Heart left ventricle (tissue), 16 donors: ENCODE measurements around the gene PML. TPM values are rescaled to one million over a fixed set of nuclear protein-coding genes. Genes with fewer than 3 reads are reported as not detected.
"Not testable (repeated sequence)": the region's sequence is repeated elsewhere in the genome, so short reads cannot be mapped to it uniquely, and the experiment has no call there.

Experiments used
- ATAC-seq, 4 donors: fragments of 200-7000 bp; cut with Tn5 transposase; one replicate each; pipeline ENCODE4 v1.9.1; 2020 to 2022; ENCODE audit warnings: moderate library complexity in 4 of 4, mild to moderate bottlenecking in 3 of 4, moderate number of reproducible peaks in 1 of 4
- DNase-seq, 5 donors: peaks; one replicate each; pipeline ENCODE4 v3.0.0-alpha.2; 2020
- H3K27ac ChIP-seq, 12 donors: fragments of 200-600 bp; sonication (generic) in 4 of 12; one replicate each; pipeline versions ENCODE4 v1.5.0 to v1.8.0; 2016 to 2022; ENCODE audit warnings: mild to moderate bottlenecking in 2 of 12
- H3K27me3 ChIP-seq, 9 donors: fragments of 200-600 bp; sonication (generic) in 2 of 9; one replicate each; pipeline versions ENCODE4 v1.5.1 to v1.8.0; 2016 to 2022; ENCODE audit warnings: mild to moderate bottlenecking in 3 of 9
- H3K36me3 ChIP-seq, 9 donors: fragments of 200-600 bp; sonication (generic) in 2 of 9; one replicate each; pipeline versions ENCODE4 v1.5.0 to v1.8.0; 2018 to 2022; ENCODE audit warnings: mild to moderate bottlenecking in 2 of 9
- H3K4me1 ChIP-seq, 12 donors: fragments of 200-600 bp; sonication (generic) in 4 of 12; one replicate each; pipeline versions ENCODE4 v1.5.0 to v1.8.0; 2016 to 2022; ENCODE audit warnings: mild to moderate bottlenecking in 3 of 12
- H3K4me3 ChIP-seq, 12 donors: fragments of 200-600 bp; sonication (generic) in 4 of 12; one replicate each; pipeline versions ENCODE4 v1.5.0 to v1.8.0; 2017 to 2022; ENCODE audit warnings: mild to moderate bottlenecking in 9 of 12, moderate library complexity in 4 of 12
- H3K9me3 ChIP-seq, 12 donors: fragments of 200-600 bp; sonication (generic) in 4 of 12; one replicate each; pipeline versions ENCODE4 v1.5.0 to v1.8.0; 2016 to 2022; ENCODE audit warnings: mild to moderate bottlenecking in 1 of 12
- WGBS, 4 donors: extraction: QIAGEN DNeasy Blood & Tissue Kit in 2 of 4; methylation state at CpG; one replicate each; pipeline versions ENCODE4 v1.1.5 to v1.1.7; 2013 to 2018; 5-methylcytosine and 5-hydroxymethylcytosine counted together
- intact Hi-C, 10 donors: fragments of 100-400 bp; cut with DNase I; formaldehyde crosslinking; loops; one replicate each; pipeline versions ENCODE4 v1.11.1 to v1.14.2; 2022
- polyA plus RNA-seq, 2 donors: library from polyadenylated mRNA; stranded (reverse); fragments of 200-250 nt; gene quantifications; one replicate each; pipeline ENCODE4 v1.2.3, GENCODE V29; 2013
- total RNA-seq, 9 donors: library from RNA; depleted of rRNA in 2 of 9; stranded (reverse); fragments of >200 nt in 2 of 9; fragmentation: NEBNext Ultra II Directional in 3 of 9; extraction: Animal tissue kit (Norgen Biotek cat#: 25700) in 3 of 9; gene quantifications; one replicate each; pipeline versions ENCODE4 v1.1.0 to v1.2.4, GENCODE V29; 2016 to 2023
- TF ChIP-seq, protein P1 (sequence below), 12 donors: fragments of 200-600 bp; sonication (generic) in 4 of 12; IDR thresholded peaks; one replicate each; pipeline versions ENCODE4 v1.5.0 to v1.8.0; 2018 to 2022; ENCODE audit warnings: antibody characterized with exemption in 12 of 12, mild to moderate bottlenecking in 5 of 12
- donor health status: ischemic (EF 13 %, LVEDD 7.1; RV severe dilation, severe dysfunction).
- donor health status: healthy with polysubstance abuse.
- donor health status: DM: no; HTN: yes; CAD: no.
- donor health status: DM: no; HTN: no; CAD: no.
- donor health status: ischemic (EF 25% LVEDD 6.9; RV normal size, moderate dysfunction).
- donor health status: ischemic (EF 25% LVEDD 5.7; RV mildly dilated, moderate dysfunction).
- donor health status: healthy.
- donor health status: DM: yes; HTN: yes; CAD: no.
- donor health status: ischemic (EF 35%, LVEDD 5.7; RV mildly dilated, moderate dysfunction).
- donor health status: nonischemic (EF 11% LVEDD 7.7; RV severe dilation, severe dysfunction).
- donor health status: DM: yes; HTN: yes; CAD: no.
- donor health status: PGD.
- donor health status: ischemic (EF 29% LVEDD 5.4; RV normal size, mild dysfunction).
- donor health status: nonischemic (EF 23%, LVEDD 6.1; RV moderate dilation, normal function).

PML gene
- total and polyA plus RNA-seq, 11 donors, result 17.0 to 68.7 (median 25.4) TPM

DNA sequence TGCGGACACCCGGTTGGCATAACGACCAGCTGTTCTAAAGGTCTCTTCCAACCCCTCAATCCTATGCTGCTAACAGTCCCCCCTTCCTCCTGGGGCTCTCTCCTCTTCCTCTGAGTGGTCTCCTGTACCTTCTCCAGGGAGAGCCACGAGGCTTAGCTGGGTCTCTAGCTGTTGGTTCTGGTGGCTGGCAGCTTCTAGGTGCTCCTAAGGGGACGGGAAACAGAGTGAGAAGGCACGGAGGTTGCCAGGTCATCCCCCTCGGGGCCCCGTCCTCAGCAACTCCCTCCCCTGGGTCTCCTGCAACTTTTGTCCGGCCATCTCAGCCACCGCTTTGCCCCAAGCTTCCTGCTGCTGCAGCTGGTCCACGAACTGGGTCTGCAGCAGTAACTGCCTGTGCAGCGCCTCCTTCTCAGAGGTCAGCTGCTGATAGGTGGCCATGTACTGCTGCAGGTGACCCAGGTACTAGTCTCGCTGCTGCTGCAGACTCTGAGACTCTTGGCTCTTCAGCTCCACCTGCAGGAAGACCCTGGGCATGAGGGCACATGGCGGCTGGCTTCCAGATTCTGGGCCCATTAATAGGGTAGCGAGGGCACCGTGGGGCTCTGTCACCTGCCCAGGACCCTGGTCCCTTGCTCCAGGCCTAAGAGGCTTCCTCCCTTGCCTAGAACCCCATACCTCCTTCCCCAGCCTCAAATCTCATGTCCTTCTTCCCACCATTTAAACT is 78.3 kb downstream of the PML start:
- ATAC-seq, H3K9me3 ChIP-seq, H3K4me1 ChIP-seq, H3K27ac ChIP-seq, H3K36me3 ChIP-seq, H3K4me3 ChIP-seq, H3K27me3 ChIP-seq, intact Hi-C loops: not testable (repeated sequence)
- TF ChIP-seq, protein P1, sequence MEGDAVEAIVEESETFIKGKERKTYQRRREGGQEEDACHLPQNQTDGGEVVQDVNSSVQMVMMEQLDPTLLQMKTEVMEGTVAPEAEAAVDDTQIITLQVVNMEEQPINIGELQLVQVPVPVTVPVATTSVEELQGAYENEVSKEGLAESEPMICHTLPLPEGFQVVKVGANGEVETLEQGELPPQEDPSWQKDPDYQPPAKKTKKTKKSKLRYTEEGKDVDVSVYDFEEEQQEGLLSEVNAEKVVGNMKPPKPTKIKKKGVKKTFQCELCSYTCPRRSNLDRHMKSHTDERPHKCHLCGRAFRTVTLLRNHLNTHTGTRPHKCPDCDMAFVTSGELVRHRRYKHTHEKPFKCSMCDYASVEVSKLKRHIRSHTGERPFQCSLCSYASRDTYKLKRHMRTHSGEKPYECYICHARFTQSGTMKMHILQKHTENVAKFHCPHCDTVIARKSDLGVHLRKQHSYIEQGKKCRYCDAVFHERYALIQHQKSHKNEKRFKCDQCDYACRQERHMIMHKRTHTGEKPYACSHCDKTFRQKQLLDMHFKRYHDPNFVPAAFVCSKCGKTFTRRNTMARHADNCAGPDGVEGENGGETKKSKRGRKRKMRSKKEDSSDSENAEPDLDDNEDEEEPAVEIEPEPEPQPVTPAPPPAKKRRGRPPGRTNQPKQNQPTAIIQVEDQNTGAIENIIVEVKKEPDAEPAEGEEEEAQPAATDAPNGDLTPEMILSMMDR (IDR thresholded peaks at IDR 0.05), result peak in 6 of 12 donors; percentile 6 to 37 (median 32)
- peak in 3 of 5 donors; percentile 25 to 68 (median 34) for DNase-seq
- WGBS, 4 donors, result 40 to 80% (median 48%) methylated on average over 2 to 9 of the region's 16 CpGs

DNA sequence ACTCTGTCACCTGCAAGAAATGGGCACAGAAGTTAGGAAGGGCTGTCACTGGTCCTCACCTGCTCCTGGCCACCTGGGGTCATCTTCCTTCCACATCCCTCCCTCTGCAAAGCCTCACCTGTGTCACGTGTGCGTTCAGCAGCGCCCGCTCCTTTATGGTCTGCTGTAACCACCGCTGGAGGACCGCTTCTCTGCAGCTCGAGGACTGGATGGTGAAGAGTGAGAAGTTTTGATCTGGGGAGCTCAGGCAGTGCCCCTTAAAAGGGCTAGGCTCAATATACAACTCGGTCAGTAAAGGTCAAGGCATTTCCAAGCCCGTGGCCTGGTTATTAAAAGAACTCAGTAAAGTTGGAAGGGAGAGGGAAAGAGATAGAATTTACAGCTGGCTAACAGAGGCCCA is 81.3 kb downstream of the PML start:
- H3K27ac ChIP-seq, H3K4me3 ChIP-seq, intact Hi-C loops, ATAC-seq, H3K27me3 ChIP-seq, H3K4me1 ChIP-seq, H3K36me3 ChIP-seq, DNase-seq, H3K9me3 ChIP-seq: not testable (repeated sequence)
- WGBS, 4 donors, result 77 to 85% (median 80%) methylated on average over 3 to 9 of the region's 9 CpGs

DNA sequence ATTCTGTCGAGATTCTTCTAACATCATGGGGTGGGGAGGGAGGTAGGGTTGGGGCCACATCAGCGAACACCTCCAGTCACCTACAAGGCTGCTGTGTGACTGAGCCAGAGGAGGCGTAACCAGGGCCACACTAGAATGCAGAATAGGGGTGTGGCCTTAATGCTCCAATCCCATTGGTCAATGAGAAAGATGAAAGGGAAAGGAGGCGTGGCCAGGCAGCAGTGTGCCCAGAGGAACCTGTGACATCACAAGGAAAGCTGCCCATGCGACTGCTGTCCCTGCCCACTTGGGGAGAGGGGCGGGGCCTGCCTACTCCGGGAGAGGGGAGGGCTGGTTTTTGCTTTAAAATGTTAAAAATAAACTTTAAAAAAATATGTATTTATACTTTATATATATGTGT is 87.9 kb downstream of the PML start, which contains the start of gene GOLGA6A:
GOLGA6A (minus strand) TSS at position 101 of the 400 bp plus-strand sequence; CDS start at position 60, 41 bp downstream.
- H3K27me3 ChIP-seq, H3K9me3 ChIP-seq, H3K27ac ChIP-seq, H3K4me1 ChIP-seq, ATAC-seq, H3K36me3 ChIP-seq, DNase-seq, intact Hi-C loops, H3K4me3 ChIP-seq: not testable (repeated sequence)
- WGBS, 4 donors, result no CpG with 5 or more reads among the region's 7 CpGs

DNA sequence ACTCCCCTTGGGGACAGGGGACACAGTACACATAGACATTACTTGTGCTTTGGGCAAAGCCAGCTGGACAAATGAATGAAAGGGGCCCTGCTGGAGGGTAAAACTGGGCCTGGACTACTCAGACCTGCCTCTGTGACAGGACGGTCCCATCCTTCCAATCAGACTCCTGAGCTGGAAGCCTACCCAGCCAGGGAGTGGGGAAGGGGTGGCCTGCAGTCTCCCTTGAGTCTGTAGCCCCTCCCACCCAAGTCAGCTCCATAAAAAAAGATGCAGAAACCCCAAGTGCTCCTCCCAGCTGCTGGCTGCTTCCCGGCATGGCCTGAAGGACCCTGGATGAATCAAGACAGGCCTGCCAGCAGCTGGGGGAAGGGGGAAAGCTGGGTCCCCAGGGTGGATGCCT is 100.1 kb downstream of the PML start:
- H3K36me3 ChIP-seq, H3K27ac ChIP-seq, H3K27me3 ChIP-seq, H3K9me3 ChIP-seq, intact Hi-C loops, H3K4me3 ChIP-seq, ATAC-seq, H3K4me1 ChIP-seq, DNase-seq: not testable (repeated sequence)
- WGBS, 4 donors, result no CpG with 5 or more reads among the region's 2 CpGs

DNA sequence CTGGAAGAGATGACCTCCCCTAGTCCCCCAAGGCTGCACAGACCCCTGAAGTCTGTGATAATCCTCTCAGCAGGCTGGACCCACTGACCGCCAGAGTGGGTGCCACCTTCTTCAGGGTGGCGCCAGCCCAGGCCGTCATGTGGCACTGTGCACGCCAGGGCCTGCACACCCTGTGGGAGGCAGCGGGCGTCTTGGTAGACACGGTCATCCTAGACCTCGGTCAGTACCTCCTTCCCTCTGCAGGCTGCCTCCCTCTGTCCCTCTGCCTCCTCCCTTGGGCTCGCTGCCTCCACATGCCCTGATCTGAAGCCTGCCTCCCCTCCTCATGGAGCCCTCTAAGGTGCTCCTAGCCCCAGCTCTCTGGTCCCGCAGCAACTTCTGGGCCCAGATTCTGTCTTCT is 101.1 kb downstream of the PML start:
- intact Hi-C loops, DNase-seq, H3K36me3 ChIP-seq, H3K4me3 ChIP-seq, ATAC-seq, H3K27me3 ChIP-seq, H3K9me3 ChIP-seq, H3K27ac ChIP-seq, H3K4me1 ChIP-seq: not testable (repeated sequence)
- WGBS, 4 donors, result 84 to 92% (median 86%) methylated on average over 6 to 8 of the region's 10 CpGs; no CpG with 5 or more reads in 1 of the 4 donors

DNA sequence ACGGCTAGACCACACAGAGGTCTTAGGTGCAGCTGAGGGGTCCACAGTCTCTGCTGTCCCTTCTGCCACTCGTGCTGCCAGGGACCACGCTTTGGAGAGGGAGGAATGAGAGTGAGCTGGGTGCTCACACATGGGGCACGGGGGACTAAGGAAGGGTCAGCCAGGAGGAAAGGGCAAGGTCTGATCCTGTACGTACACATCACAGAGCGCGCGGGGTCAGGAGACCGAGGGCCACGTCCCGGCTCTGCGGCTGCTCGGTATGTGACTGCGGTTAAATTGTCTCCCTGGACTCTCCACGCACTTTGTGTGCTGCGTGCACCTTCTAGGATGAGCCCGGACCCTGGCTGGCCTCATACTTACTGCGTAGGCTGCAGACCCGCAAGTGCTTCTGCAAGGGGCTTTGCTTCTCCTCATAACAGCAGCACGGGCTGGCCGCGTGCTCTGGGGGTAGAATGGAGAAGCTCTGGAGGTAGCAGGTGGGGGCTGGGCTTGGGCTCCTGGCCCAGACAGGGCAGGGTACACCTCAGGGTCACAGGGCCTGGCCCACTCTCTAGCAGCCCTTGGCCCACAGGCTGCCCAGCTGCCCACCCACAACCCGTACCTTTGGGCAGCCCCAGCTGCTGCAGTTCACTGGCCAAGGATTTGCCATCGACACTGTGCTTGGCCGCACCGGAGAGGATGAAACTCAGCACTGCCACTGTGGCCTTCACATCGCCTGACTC is 102.4 kb downstream of the PML start:
- no CpG with 5 or more reads among the region's 27 CpGs for WGBS, 4 donors
- H3K9me3 ChIP-seq, H3K27me3 ChIP-seq, ATAC-seq, H3K4me1 ChIP-seq, H3K36me3 ChIP-seq, H3K27ac ChIP-seq, intact Hi-C loops, DNase-seq, H3K4me3 ChIP-seq: not testable (repeated sequence)

Other genes starting within 250 kb of the PML start
- 100 to 1,000 TPM in 4 of 9 donors, 10 to 100 TPM in 5; 51.5 to 182 (median 83.0) TPM for gene INSYN1, start 241.4 kb upstream of the PML start, total RNA-seq
- 100 to 1,000 TPM; 120 to 137 TPM for gene INSYN1, start 241.4 kb upstream of the PML start, polyA plus RNA-seq
- not detected for gene TBC1D21, start 121.2 kb upstream of the PML start, total RNA-seq
- not detected for gene TBC1D21, start 121.2 kb upstream of the PML start, polyA plus RNA-seq
- gene LOXL1, start 68.3 kb upstream of the PML start, total RNA-seq, result 10 to 100 TPM; 20.7 to 79.5 (median 30.4) TPM
- gene LOXL1, start 68.3 kb upstream of the PML start, polyA plus RNA-seq, result 10 to 100 TPM; 28.8 to 36.1 TPM
- gene STOML1, start 2.4 kb upstream of the PML start, total RNA-seq, result 10 to 100 TPM; 25.0 to 41.1 (median 27.4) TPM
- gene STOML1, start 2.4 kb upstream of the PML start, polyA plus RNA-seq, result 10 to 100 TPM; 27.7 to 38.9 TPM
- gene GOLGA6A, start 87.8 kb downstream of the PML start, total RNA-seq, result not detected
- gene GOLGA6A, start 87.8 kb downstream of the PML start, polyA plus RNA-seq, result not detected
- 1 to 10 TPM; 1.6 to 9.0 (median 2.9) TPM for gene ISLR2, start 135.9 kb downstream of the PML start, total RNA-seq
- 1 to 10 TPM; 4.6 to 5.6 TPM for gene ISLR2, start 135.9 kb downstream of the PML start, polyA plus RNA-seq
- 10 to 100 TPM in 7 of 9 donors, 1 to 10 TPM in 2; 5.1 to 32.3 (median 16.9) TPM for gene ISLR, start 179.0 kb downstream of the PML start, total RNA-seq
- gene ISLR, start 179.0 kb downstream of the PML start, polyA plus RNA-seq, result 1 to 10 TPM; 6.4 to 9.1 TPM
- under 1 TPM in 2 of 9 donors, not detected in 7; 0.14 to 0.24 TPM for gene STRA6, start 208.1 kb downstream of the PML start, total RNA-seq
- gene STRA6, start 208.1 kb downstream of the PML start, polyA plus RNA-seq, result under 1 TPM in 1 of 2 donors, not detected in 1; 0.08 TPM
- not detected for gene CCDC33, start 241.6 kb downstream of the PML start, total RNA-seq
- gene CCDC33, start 241.6 kb downstream of the PML start, polyA plus RNA-seq, result under 1 TPM in 1 of 2 donors, not detected in 1; 0.08 TPM